Neural progenitor cell (in vitro differentiated cells): ENCODE measurements around the gene EXOSC5. TPM values are rescaled to one million over a fixed set of nuclear protein-coding genes. Genes with fewer than 3 reads are reported as not detected.

Source experiments
- DNase-seq: peaks from one replicate; pipeline ENCODE4 v3.0.0-alpha.2; 2016; ENCODE audit warnings: low spot score
- H2AFZ ChIP-seq: fragments of 200-600 bp; sonication (generic); replicated peaks from 2 replicates; pipeline ENCODE4 v1.6.1; 2016; ENCODE audit warnings: antibody characterized with exemption
- H3F3A ChIP-seq: fragments of 200-600 bp; sonication (generic); 2 replicates; pipeline ENCODE4 v1.6.1; 2016; ENCODE audit warnings: antibody characterized with exemption, low read depth
- H3K27ac ChIP-seq: fragments of 200-600 bp; sonication (generic); 2 replicates; pipeline ENCODE4 v1.5.1; 2016; ENCODE audit warnings: mild to moderate bottlenecking
- H3K27me3 ChIP-seq: fragments of 200-600 bp; sonication (generic); 2 replicates; pipeline ENCODE4 v1.6.1; 2016; ENCODE audit warnings: mild to moderate bottlenecking, moderate library complexity
- H3K36me3 ChIP-seq: fragments of 200-600 bp; sonication (generic); 2 replicates; pipeline ENCODE4 v1.5.1; 2016
- H3K4me1 ChIP-seq: fragments of 200-600 bp; sonication (generic); 2 replicates; pipeline ENCODE4 v1.6.1; 2016; ENCODE audit warnings: mixed run types
- H3K4me2 ChIP-seq: fragments of 200-600 bp; sonication (generic); 2 replicates; pipeline ENCODE4 v1.6.1; 2016
- H3K4me3 ChIP-seq: fragments of 200-600 bp; sonication (generic); 2 replicates; pipeline ENCODE4 v1.5.1; 2016
- H3K79me2 ChIP-seq: fragments of 200-600 bp; sonication (generic); 2 replicates; pipeline ENCODE4 v1.6.1; 2016; ENCODE audit warnings: low read depth
- H3K9ac ChIP-seq: fragments of 200-600 bp; sonication (generic); 2 replicates; pipeline ENCODE4 v1.6.1; 2016
- H3K9me3 ChIP-seq: fragments of 200-600 bp; sonication (generic); 2 replicates; pipeline ENCODE4 v1.5.1; 2016; ENCODE audit warnings: low read depth
- H4K20me1 ChIP-seq: fragments of 200-600 bp; sonication (generic); 2 replicates; pipeline ENCODE4 v1.6.1; 2016; ENCODE audit warnings: low read depth
- H3K27ac Mint-ChIP-seq: 3 replicates; pipeline ENCODE4 v1.8.0; 2021; ENCODE audit warnings: mixed read lengths
- H3K27me3 Mint-ChIP-seq: 2 replicates; pipeline ENCODE4 v1.8.0; 2022; ENCODE audit warnings: low read depth, mild to moderate bottlenecking, inconsistent platforms, moderate library complexity, mixed read lengths; ENCODE audit not compliant: insufficient read depth
- H3K36me3 Mint-ChIP-seq: 3 replicates; pipeline ENCODE4 v1.8.0; 2021; ENCODE audit warnings: mixed read lengths
- H3K4me1 Mint-ChIP-seq: 3 replicates; pipeline ENCODE4 v1.8.0; 2021; ENCODE audit warnings: mixed read lengths
- H3K4me3 Mint-ChIP-seq: 3 replicates; pipeline ENCODE4 v1.8.0; 2021; ENCODE audit warnings: mild to moderate bottlenecking, moderate library complexity, mixed read lengths
- H3K9me3 Mint-ChIP-seq: 3 replicates; pipeline ENCODE4 v1.8.0; 2020; ENCODE audit warnings: mixed read lengths
- EZH2 ChIP-seq: fragments of 200-600 bp; sonication (generic); IDR thresholded peaks from 2 replicates; pipeline ENCODE4 v1.6.1; 2017; ENCODE audit warnings: antibody characterized with exemption, mild to moderate bottlenecking, moderate library complexity
- EZH2phosphoT487 ChIP-seq: fragments of 200-600 bp; sonication (generic); IDR thresholded peaks from 2 replicates; pipeline ENCODE4 v1.6.1; 2017; ENCODE audit warnings: antibody characterized with exemption
- total RNA-seq: library from RNA; depleted of rRNA; stranded (reverse); fragments of >200 nt; gene quantifications from 2 replicates; pipeline ENCODE4 v1.2.3, GENCODE V29; 2015; ENCODE audit warnings: low replicate concordance
- TF ChIP-seq, protein P1 (sequence below): fragments of 200-600 bp; sonication (generic); IDR thresholded peaks from 2 replicates; pipeline ENCODE4 v1.5.1; 2017; ENCODE audit warnings: antibody characterized with exemption, mild to moderate bottlenecking

The EXOSC5 gene
- total RNA-seq, 1 donor from 2014 or later, result 10.3 TPM

GRCh38 chr19:41408256-41408655, 11.1 kb upstream of the EXOSC5 start:
- H3K4me2 ChIP-seq, result no peak overlapping the region
- H3K27ac ChIP-seq, result no peak overlapping the region
- no peaks in the 10 kb centered on the region for H3K9me3 ChIP-seq
- H3K4me1 ChIP-seq, result no peaks in the 10 kb centered on the region
- DNase-seq, result no peak
- H3K9ac ChIP-seq, result no peak overlapping the region
- peaks cover 4% of the 10 kb centered on the region for H3K36me3 Mint-ChIP-seq
- H3K36me3 ChIP-seq, result no peaks in the 10 kb centered on the region
- H3K4me3 Mint-ChIP-seq, result no peak overlapping the region
- TF ChIP-seq, protein P1, sequence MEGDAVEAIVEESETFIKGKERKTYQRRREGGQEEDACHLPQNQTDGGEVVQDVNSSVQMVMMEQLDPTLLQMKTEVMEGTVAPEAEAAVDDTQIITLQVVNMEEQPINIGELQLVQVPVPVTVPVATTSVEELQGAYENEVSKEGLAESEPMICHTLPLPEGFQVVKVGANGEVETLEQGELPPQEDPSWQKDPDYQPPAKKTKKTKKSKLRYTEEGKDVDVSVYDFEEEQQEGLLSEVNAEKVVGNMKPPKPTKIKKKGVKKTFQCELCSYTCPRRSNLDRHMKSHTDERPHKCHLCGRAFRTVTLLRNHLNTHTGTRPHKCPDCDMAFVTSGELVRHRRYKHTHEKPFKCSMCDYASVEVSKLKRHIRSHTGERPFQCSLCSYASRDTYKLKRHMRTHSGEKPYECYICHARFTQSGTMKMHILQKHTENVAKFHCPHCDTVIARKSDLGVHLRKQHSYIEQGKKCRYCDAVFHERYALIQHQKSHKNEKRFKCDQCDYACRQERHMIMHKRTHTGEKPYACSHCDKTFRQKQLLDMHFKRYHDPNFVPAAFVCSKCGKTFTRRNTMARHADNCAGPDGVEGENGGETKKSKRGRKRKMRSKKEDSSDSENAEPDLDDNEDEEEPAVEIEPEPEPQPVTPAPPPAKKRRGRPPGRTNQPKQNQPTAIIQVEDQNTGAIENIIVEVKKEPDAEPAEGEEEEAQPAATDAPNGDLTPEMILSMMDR, result no peak
- H3K79me2 ChIP-seq, result no peaks in the 10 kb centered on the region
- no peak overlapping the region for H2AFZ ChIP-seq
- H3K9me3 Mint-ChIP-seq, result no peaks in the 10 kb centered on the region
- peaks cover 2% of the 10 kb centered on the region for H3K27me3 Mint-ChIP-seq
- no peak overlapping the region for H3K4me3 ChIP-seq
- no peaks in the 10 kb centered on the region for H3K27me3 ChIP-seq
- H3F3A ChIP-seq, result peaks cover 7% of the 10 kb centered on the region
- H3K27ac Mint-ChIP-seq, result no peak overlapping the region
- peaks cover 13% of the 10 kb centered on the region for H3K4me1 Mint-ChIP-seq
- H4K20me1 ChIP-seq, result peaks cover 24% of the 10 kb centered on the region

DNA sequence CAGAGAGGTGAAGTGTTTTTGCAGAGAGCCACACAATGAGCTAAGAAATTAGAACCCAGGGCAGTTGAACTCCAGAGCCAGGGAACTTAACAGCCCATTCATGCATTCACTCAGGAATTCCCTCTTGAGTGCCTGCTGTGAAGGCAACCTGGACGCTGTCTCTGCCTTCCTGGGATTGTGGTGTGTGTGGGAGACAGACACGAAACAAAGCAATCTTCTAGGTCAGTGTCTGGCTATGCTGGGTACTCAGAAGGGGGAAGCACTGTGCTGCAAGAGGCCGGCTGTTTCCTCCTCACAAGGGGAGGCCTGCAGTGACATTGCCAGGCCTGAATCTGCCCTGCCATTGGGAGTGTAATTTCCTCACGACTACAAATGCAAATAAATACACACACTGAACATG, 10.1 kb upstream of the EXOSC5 start:
- Histone ChIP-seq H3K4me3 (no peak overlapping the region), H3K27ac (peak overlapping the region; percentile 42), H3K4me2 (no peak overlapping the region), H3K9me3 (no peaks in the 10 kb centered on the region), H4K20me1 (peaks cover 24% of the 10 kb centered on the region), H3F3A (peaks cover 7% of the 10 kb centered on the region), H3K4me1 (no peaks in the 10 kb centered on the region), H3K9ac (peak overlapping the region; percentile 10), H3K27me3 (no peaks in the 10 kb centered on the region), H2AFZ (no peak overlapping the region), H3K79me2 (no peaks in the 10 kb centered on the region), H3K36me3 (no peaks in the 10 kb centered on the region)
- Mint-ChIP-seq H3K27me3 (peaks cover 2% of the 10 kb centered on the region), H3K9me3 (no peaks in the 10 kb centered on the region), H3K4me1 (peaks cover 13% of the 10 kb centered on the region), H3K36me3 (peaks cover 4% of the 10 kb centered on the region), H3K27ac (peak overlapping the region; percentile 88), H3K4me3 (no peak overlapping the region)
- TF ChIP-seq EZH2phosphoT487 (no peak), EZH2 (no peak)
- TF ChIP-seq, protein P1, result no peak
- peak; percentile 48 for DNase-seq

DNA sequence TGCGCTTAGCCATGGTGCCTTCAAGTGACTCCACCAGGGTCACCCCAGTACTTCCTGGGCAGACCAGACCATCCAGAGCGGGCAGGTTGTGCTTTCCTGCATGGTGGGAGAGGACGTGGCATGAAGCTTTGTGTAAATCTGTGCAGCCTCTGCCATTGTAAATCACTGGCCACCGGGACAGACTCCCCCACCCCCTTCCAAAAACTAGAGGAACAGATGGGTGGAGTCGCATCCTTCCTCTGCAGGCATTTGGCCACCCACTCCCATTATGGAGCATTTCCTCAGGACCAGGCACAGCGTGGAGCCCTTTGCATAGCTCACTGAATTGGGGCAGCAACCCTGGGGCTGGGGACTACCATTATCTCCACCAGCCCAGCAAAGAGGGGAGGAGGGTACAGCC, 8.6 kb upstream of the EXOSC5 start:
- Histone ChIP-seq H3K4me1 (no peaks in the 10 kb centered on the region), H3F3A (peaks cover 7% of the 10 kb centered on the region), H3K4me3 (no peak overlapping the region), H3K27ac (no peak overlapping the region), H3K27me3 (no peaks in the 10 kb centered on the region), H3K36me3 (no peaks in the 10 kb centered on the region), H3K9me3 (no peaks in the 10 kb centered on the region), H4K20me1 (peaks cover 29% of the 10 kb centered on the region), H3K9ac (no peak overlapping the region), H2AFZ (no peak overlapping the region), H3K79me2 (no peaks in the 10 kb centered on the region), H3K4me2 (no peak overlapping the region)
- Mint-ChIP-seq H3K27ac (no peak overlapping the region), H3K4me3 (no peak overlapping the region), H3K27me3 (peaks cover 2% of the 10 kb centered on the region), H3K9me3 (no peaks in the 10 kb centered on the region), H3K4me1 (peaks cover 13% of the 10 kb centered on the region), H3K36me3 (peaks cover 4% of the 10 kb centered on the region)
- DNase-seq, result no peak
- no peak for TF ChIP-seq EZH2phosphoT487
- no peak for TF ChIP-seq EZH2
- TF ChIP-seq, protein P1, result no peak
